H9 (cell line): Measurements from ENCODE around the gene SPAG7. TPM values are rescaled to one million over a fixed set of nuclear protein-coding genes. Genes with fewer than 3 reads are reported as not detected.

Source experiments
- DNase-seq: peaks from one replicate; pipeline ENCODE4 v3.0.0-alpha.2; 2017
- H2AFZ ChIP-seq: one replicate; pipeline ENCODE4 v1.6.1; 2013; ENCODE audit warnings: mild to moderate bottlenecking, low read length, control low read depth, moderate library complexity
- H2AK5ac ChIP-seq: 2 replicates; pipeline ENCODE4 v1.6.1; 2013; ENCODE audit warnings: low read length, control low read depth, mixed read lengths; ENCODE audit not compliant: insufficient read length
- H2BK120ac ChIP-seq: one replicate; pipeline ENCODE4 v1.6.1; 2013; ENCODE audit warnings: low read depth, mild to moderate bottlenecking, low read length, control low read depth, inconsistent platforms; ENCODE audit not compliant: poor library complexity, severe bottlenecking
- H2BK12ac ChIP-seq: 2 replicates; pipeline ENCODE4 v1.6.1; 2013; ENCODE audit warnings: low read length, control low read depth, mixed read lengths, low read depth; ENCODE audit not compliant: insufficient read length
- H2BK15ac ChIP-seq: 2 replicates; pipeline ENCODE4 v1.6.1; 2013; ENCODE audit warnings: low read depth, low read length, control low read depth
- H2BK20ac ChIP-seq: one replicate; pipeline ENCODE4 v1.6.1; 2013; ENCODE audit warnings: low read depth, mild to moderate bottlenecking, low read length, control low read depth, inconsistent platforms; ENCODE audit not compliant: poor library complexity, severe bottlenecking
- H2BK5ac ChIP-seq: 2 replicates; pipeline ENCODE4 v1.6.1; 2013; ENCODE audit warnings: low read length, control low read depth, mixed read lengths; ENCODE audit not compliant: insufficient read length
- H3K14ac ChIP-seq: 2 replicates; pipeline ENCODE4 v1.6.1; 2013; ENCODE audit warnings: low read length, control low read depth; ENCODE audit not compliant: insufficient read depth
- H3K18ac ChIP-seq: 2 replicates; pipeline ENCODE4 v1.6.1; 2013; ENCODE audit warnings: low read depth, mild to moderate bottlenecking, mixed read lengths, low read length, control low read depth; ENCODE audit not compliant: insufficient read length
- H3K23ac ChIP-seq: 2 replicates; pipeline ENCODE4 v1.6.1; 2013; ENCODE audit warnings: low read length, control low read depth, mixed read lengths, low read depth; ENCODE audit not compliant: insufficient read length
- H3K23me2 ChIP-seq: 2 replicates; pipeline ENCODE4 v1.6.1; 2013; ENCODE audit warnings: low read depth, mild to moderate bottlenecking, mixed read lengths, low read length, control low read depth; ENCODE audit not compliant: insufficient read length, poor library complexity, severe bottlenecking
- H3K27ac ChIP-seq: 2 replicates; pipeline ENCODE4 v1.5.1; 2013; ENCODE audit warnings: low read length, control low read depth, mixed read lengths, low read depth; ENCODE audit not compliant: insufficient read length
- H3K27me3 ChIP-seq: 2 replicates; pipeline ENCODE4 v1.6.1; 2013; ENCODE audit warnings: low read length, control low read depth, inconsistent platforms; ENCODE audit not compliant: insufficient read depth
- H3K4ac ChIP-seq: 2 replicates; pipeline ENCODE4 v1.6.1; 2013; ENCODE audit warnings: low read depth, mild to moderate bottlenecking, control low read depth, inconsistent platforms, low read length, moderate library complexity
- H3K4me1 ChIP-seq: 2 replicates; pipeline ENCODE4 v1.6.1; 2013; ENCODE audit warnings: low read length, control low read depth, inconsistent platforms; ENCODE audit not compliant: insufficient read depth
- H3K4me2 ChIP-seq: 2 replicates; pipeline ENCODE4 v1.6.1; 2013; ENCODE audit warnings: low read length, control low read depth, mixed read lengths; ENCODE audit not compliant: insufficient read length, insufficient read depth
- H3K56ac ChIP-seq: 2 replicates; pipeline ENCODE4 v1.6.1; 2013; ENCODE audit warnings: low read depth, mild to moderate bottlenecking, mixed read lengths, low read length, control low read depth; ENCODE audit not compliant: insufficient read length
- H3K79me1 ChIP-seq: 2 replicates; pipeline ENCODE4 v1.6.1; 2013; ENCODE audit warnings: low read depth, mild to moderate bottlenecking, moderate library complexity, low read length, control low read depth, inconsistent platforms; ENCODE audit not compliant: insufficient read depth, poor library complexity, severe bottlenecking
- H3K79me2 ChIP-seq: 2 replicates; pipeline ENCODE4 v1.6.1; 2013; ENCODE audit warnings: low read length, control low read depth, inconsistent platforms; ENCODE audit not compliant: insufficient read depth
- H3K9ac ChIP-seq: 2 replicates; pipeline ENCODE4 v1.6.1; 2013; ENCODE audit warnings: low read length, control low read depth, mixed read lengths; ENCODE audit not compliant: insufficient read length; ENCODE audit errors: extremely low read depth
- H3K9me3 ChIP-seq: one replicate; pipeline ENCODE4 v1.6.1; 2013; ENCODE audit warnings: low read depth, low read length, inconsistent platforms; ENCODE audit not compliant: control insufficient read depth
- H3T11ph ChIP-seq: one replicate; pipeline ENCODE4 v1.6.1; 2013; ENCODE audit warnings: mild to moderate bottlenecking, low read length, control low read depth, inconsistent platforms
- H4K20me1 ChIP-seq: one replicate; pipeline ENCODE4 v1.6.1; 2013; ENCODE audit not compliant: control insufficient read depth, insufficient read length, insufficient read depth
- H4K5ac ChIP-seq: 2 replicates; pipeline ENCODE4 v1.6.1; 2013; ENCODE audit warnings: low read depth, mild to moderate bottlenecking, mixed read lengths, low read length, control low read depth; ENCODE audit not compliant: insufficient read length
- H4K8ac ChIP-seq: replicated peaks from 2 replicates; pipeline ENCODE4 v1.6.1; 2013; ENCODE audit warnings: low read length, control low read depth, mixed read lengths, low read depth; ENCODE audit not compliant: insufficient read length
- H4K91ac ChIP-seq: 2 replicates; pipeline ENCODE4 v1.6.1; 2013; ENCODE audit warnings: low read depth, mild to moderate bottlenecking, moderate library complexity, mixed read lengths, low read length, control low read depth; ENCODE audit not compliant: insufficient read length
- H3K27ac Mint-ChIP-seq, 3 experiments: 2 replicates in 2 of 3; 3 replicates in 1 of 3; pipeline ENCODE4 v1.8.0; 2020 to 2021; ENCODE audit warnings: mixed read lengths in 3 of 3, mild to moderate bottlenecking in 1 of 3, moderate library complexity in 1 of 3
- H3K27me3 Mint-ChIP-seq: 2 replicates; pipeline ENCODE4 v1.8.0; 2021; ENCODE audit warnings: low read depth, mild to moderate bottlenecking, moderate library complexity, mixed read lengths
- H3K36me3 Mint-ChIP-seq, 3 experiments: 2 replicates in 2 of 3; 3 replicates in 1 of 3; pipeline ENCODE4 v1.8.0; 2020 to 2021; ENCODE audit warnings: low read depth in 3 of 3, mixed read lengths in 3 of 3; ENCODE audit not compliant: insufficient read depth in 1 of 3
- H3K4me1 Mint-ChIP-seq, 2 experiments: 2 replicates each; pipeline ENCODE4 v1.8.0; 2020; ENCODE audit warnings: mixed read lengths in 2 of 2
- H3K4me3 Mint-ChIP-seq, 2 experiments: 2 replicates in 1 of 2; 3 replicates in 1 of 2; pipeline ENCODE4 v1.8.0; 2020 to 2021; ENCODE audit warnings: mild to moderate bottlenecking in 2 of 2, mixed read lengths in 2 of 2, moderate library complexity in 1 of 2
- H3K9me3 Mint-ChIP-seq, 2 experiments: 2 replicates in 1 of 2; 3 replicates in 1 of 2; pipeline ENCODE4 v1.8.0; 2020; ENCODE audit warnings: mild to moderate bottlenecking in 2 of 2, mixed read lengths in 2 of 2, moderate library complexity in 1 of 2
- WGBS: extraction: QIAGEN DNeasy Blood & Tissue Kit; methylation state at CpG from one replicate; pipeline ENCODE4 v1.1.7; 2013; ENCODE audit warnings: missing lambda C conversion rate, low lambda C conversion rate, mixed read lengths; ENCODE audit not compliant: insufficient read length; ENCODE audit errors: extremely low coverage; 5-methylcytosine and 5-hydroxymethylcytosine counted together
- total RNA-seq: library from RNA; stranded (reverse); gene quantifications from 2 replicates; pipeline ENCODE4 v1.2.1, GENCODE V29; 2021
- TF ChIP-seq, protein P1 (sequence below): fragments of 200-600 bp; sonication (generic); conservative IDR thresholded peaks from 3 replicates; pipeline ENCODE4 v1.8.0; 2021; ENCODE audit warnings: antibody characterized with exemption, mild to moderate bottlenecking

SPAG7 gene
- total RNA-seq, 1 experiment from 2014 or later, result 102 TPM

DNA sequence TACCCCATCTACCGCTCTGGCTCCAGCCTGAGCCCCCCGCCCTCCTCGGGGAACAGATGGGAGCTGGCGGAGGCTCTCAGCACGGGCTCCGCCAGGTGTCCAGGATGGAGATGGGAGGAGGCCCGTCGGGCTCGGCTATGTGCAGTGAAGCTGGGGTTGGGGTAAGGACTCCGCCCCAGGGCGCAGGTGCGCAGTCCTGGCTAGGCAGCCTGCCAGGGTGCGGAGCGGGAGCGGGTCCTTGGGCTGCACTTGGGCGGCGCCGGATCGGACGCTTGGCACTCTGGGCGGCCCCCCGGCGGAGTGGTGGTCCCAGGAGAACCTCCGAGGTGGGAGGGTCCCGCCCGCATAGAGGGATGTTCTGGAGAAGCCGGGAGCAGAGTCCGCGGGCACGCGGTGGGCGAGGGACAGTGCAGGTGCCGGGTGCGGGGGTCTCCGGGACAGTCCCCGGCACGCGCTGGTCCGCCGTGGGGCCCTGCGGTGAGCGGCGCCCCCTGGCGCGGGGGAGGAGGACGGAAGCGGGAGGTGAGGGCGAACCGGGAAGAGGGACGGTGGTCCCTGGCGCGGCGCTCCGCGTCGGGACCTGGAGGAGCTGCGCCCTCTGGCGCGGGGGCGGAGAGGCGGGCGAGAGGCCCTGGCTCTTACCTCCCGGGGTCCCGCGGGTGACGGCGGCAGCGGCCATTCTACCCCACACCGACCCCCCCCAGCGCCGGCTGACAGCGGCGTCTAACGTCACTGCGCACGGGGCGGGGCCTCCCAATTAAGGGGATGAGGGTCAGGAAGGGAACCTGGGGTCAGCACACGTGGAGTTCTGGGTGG is 19.5 kb upstream of the SPAG7 start, which contains the start of gene CAMTA2:
Gene CAMTA2 (minus strand): TSS at position 725 of the 816 bp plus-strand sequence. CDS start 1,453 bp downstream, outside the sequence.
- Histone ChIP-seq H3K9ac (no peak within 1 kb of the TSS), H3K27ac (no peak within 1 kb of the TSS), H4K5ac (no peak within 1 kb of the TSS), H3K14ac (no peak within 1 kb of the TSS), H3K23ac (no peak within 1 kb of the TSS), H3K9me3 (no peaks in the 10 kb centered on the region), H3T11ph (no peak within 1 kb of the TSS), H3K4me2 (peak within 1 kb of the TSS; percentile 76), H4K8ac (no peak within 1 kb of the TSS), H3K56ac (no peak within 1 kb of the TSS), H3K79me1 (no peaks in the 10 kb centered on the region), H3K23me2 (peaks cover 14% of the 10 kb centered on the region), H2AFZ (no peak within 1 kb of the TSS), H3K27me3 (peaks cover 1% of the 10 kb centered on the region; the same call in 1 of the 2 replicates), H2BK12ac (no peak within 1 kb of the TSS), H2AK5ac (no peak within 1 kb of the TSS), H4K20me1 (no peaks in the 10 kb centered on the region), H2BK15ac (no peak within 1 kb of the TSS), H2BK120ac (no peak within 1 kb of the TSS), H4K91ac (no peak within 1 kb of the TSS), H2BK20ac (no peak within 1 kb of the TSS), H2BK5ac (no peak within 1 kb of the TSS), H3K4ac (no peak within 1 kb of the TSS), H3K18ac (no peak within 1 kb of the TSS), H3K79me2 (no peaks in the 10 kb centered on the region), H3K4me1 (no peaks in the 10 kb centered on the region)
- peak within 1 kb of the TSS; percentile 79 to 87 for H3K4me3 Mint-ChIP-seq
- WGBS, result no CpG with 5 or more reads among the region's 78 CpGs
- DNase-seq, result peak; percentile 90
- H3K4me1 Mint-ChIP-seq, result peaks cover 18 to 22% of the 10 kb centered on the region in 2 experiments
- H3K27ac Mint-ChIP-seq, result no peak within 1 kb of the TSS
- peaks cover 0 to 5% (median 0%) of the 10 kb centered on the region in 3 experiments; a peak in 4 of 7 replicates for H3K36me3 Mint-ChIP-seq
- peaks cover 59% of the 10 kb centered on the region for H3K27me3 Mint-ChIP-seq
- TF ChIP-seq, protein P1, sequence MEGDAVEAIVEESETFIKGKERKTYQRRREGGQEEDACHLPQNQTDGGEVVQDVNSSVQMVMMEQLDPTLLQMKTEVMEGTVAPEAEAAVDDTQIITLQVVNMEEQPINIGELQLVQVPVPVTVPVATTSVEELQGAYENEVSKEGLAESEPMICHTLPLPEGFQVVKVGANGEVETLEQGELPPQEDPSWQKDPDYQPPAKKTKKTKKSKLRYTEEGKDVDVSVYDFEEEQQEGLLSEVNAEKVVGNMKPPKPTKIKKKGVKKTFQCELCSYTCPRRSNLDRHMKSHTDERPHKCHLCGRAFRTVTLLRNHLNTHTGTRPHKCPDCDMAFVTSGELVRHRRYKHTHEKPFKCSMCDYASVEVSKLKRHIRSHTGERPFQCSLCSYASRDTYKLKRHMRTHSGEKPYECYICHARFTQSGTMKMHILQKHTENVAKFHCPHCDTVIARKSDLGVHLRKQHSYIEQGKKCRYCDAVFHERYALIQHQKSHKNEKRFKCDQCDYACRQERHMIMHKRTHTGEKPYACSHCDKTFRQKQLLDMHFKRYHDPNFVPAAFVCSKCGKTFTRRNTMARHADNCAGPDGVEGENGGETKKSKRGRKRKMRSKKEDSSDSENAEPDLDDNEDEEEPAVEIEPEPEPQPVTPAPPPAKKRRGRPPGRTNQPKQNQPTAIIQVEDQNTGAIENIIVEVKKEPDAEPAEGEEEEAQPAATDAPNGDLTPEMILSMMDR, result peak; percentile 71
- no peaks in the 10 kb centered on the region for H3K9me3 Mint-ChIP-seq
